GM19351 (cell line): Measurements from ENCODE around the gene SLC10A2.
"Not testable (repeated sequence)": the region's sequence is repeated elsewhere in the genome, so short reads cannot be mapped to it uniquely, and the experiment has no call there.

Source experiments
- ATAC-seq: cut with Tn5 transposase; IDR thresholded peaks from one replicate; pipeline ENCODE4 v1.9.1; 2021; ENCODE audit warnings: mild to moderate bottlenecking, moderate library complexity; ENCODE audit not compliant: unreplicated experiment

The SLC10A2 gene, protein sequence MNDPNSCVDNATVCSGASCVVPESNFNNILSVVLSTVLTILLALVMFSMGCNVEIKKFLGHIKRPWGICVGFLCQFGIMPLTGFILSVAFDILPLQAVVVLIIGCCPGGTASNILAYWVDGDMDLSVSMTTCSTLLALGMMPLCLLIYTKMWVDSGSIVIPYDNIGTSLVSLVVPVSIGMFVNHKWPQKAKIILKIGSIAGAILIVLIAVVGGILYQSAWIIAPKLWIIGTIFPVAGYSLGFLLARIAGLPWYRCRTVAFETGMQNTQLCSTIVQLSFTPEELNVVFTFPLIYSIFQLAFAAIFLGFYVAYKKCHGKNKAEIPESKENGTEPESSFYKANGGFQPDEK

DNA sequence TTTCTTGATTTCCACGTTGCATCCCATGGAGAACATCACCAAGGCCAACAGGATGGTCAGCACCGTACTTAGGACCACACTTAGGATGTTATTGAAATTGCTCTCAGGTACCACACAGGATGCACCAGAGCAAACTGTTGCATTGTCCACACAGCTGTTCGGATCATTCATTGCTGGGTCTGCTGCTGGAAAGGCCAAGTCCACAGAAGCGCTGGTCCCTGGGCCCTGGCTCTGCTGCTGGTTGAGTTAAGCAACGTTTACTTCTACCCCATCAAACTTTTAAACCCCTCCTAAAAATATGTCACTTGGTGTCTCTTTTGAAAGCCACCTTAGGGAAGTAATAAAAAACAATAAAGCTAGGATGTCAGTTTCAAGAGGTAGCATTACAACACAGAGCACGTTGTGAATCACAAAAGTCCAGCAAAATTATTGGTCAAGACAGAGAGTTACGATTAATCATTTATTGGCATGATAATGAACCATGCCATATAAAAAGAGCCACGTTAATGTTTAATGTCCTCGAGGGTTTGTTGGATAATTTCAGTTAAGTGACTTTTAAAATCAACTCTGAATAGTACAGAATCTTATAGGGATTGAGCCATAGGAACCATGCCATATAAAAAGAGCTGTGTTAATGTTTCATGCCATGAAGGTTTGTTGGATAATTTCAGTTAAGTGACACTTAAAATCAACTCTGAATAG, at the start of gene SLC10A2:
Gene SLC10A2 (minus strand): TSS at position 339 of the 702 bp plus-strand sequence. CDS start 168 bp downstream, at position 171.
- ATAC-seq: no peak

DNA sequence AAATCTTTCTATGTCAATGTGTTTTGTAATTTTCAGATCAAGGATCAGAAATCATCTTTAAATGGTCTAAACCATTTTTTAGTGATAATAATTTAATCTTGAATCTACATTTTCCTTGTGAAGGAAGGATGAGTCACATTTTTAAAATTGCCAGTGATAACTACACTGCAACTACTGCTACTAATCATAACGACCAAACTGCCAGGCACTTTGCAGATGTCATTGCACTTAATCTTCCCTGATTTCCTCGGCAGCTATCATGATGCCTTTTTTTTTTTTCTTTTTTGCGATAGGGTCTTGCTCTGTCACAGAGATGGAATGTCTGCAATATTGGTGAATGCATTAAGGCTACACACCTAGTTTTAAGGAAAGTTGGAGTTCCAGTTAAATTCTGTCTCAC, 41.4 kb upstream of the SLC10A2 start:
- no peak for ATAC-seq

DNA sequence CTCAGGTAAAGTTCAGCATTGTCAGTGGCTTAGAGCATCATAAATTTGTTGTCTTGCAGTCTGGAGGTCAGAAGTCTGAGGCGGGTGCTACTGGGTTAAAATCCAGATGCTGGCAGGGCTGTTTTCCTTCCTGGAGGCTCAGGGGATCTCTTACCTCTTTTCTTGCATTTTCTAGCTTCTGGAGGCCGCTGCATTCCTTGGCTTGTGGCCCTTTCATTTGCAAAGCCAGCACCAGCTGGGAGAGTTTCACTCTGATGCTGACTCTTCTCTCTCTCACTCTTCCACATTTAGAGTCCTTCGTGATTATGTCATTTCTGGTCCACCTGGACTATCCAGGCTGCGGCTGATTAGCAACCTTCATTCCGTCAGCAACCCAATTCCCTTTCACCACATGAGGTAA, 38.1 kb upstream of the SLC10A2 start:
- ATAC-seq: no peak

DNA sequence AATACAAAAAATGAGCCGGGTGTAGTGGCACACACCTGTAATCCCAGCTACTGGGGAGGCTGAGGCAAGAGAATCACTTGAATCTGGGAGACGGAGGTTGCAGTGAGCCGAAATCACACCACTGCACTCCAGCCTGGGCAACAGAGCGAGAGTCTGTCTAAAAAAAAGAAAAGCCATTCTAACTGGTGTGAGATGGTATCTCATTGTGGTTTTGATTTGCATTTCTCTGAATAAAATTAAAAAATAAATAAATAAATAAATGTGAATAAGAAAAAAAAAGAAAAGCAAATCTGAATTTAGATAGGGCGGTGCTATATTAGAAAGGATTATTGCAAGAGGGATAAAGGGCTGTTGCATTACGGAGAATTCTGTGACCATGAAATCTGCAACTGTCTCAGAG, 37.2 kb upstream of the SLC10A2 start:
- not testable (repeated sequence) for ATAC-seq

DNA sequence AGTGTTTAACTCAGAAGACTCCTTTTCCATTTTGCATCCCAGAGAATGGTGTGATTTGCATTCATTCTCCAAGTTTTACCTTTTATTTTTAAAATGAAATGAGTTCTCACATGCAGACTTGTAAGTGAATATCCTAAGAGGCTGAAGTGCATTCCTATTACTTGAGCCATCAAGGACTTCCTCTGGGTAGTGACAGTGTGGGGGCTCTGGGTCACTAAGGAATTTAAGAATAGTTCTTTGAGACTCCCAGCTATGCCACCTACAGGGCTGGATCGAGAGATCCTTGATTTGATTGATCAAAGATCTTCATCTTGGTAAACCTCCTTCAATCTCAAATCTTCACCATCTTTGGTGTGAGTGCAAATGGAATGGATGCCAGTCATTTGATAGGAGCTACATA, 36.3 kb upstream of the SLC10A2 start:
- no peak for ATAC-seq

DNA sequence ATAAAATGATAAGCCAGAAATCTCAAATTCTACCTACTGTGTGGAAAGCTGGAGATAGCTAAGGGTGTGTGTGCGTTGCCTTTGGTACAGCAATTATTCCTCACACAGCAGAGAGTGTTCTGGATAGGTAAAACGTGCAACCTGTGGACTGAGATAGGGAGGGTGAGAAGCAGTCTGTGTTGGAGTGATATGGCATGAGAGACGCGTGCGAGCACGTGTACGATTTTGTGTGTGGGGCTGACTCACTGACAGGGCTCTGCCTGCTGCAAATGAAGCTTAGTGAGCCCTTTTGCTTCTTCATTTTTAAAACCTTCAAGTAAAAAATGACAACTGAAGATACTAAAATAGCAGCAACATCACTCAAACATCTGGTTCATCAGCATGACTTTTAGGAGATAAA, 35.7 kb upstream of the SLC10A2 start:
- ATAC-seq: no peak

DNA sequence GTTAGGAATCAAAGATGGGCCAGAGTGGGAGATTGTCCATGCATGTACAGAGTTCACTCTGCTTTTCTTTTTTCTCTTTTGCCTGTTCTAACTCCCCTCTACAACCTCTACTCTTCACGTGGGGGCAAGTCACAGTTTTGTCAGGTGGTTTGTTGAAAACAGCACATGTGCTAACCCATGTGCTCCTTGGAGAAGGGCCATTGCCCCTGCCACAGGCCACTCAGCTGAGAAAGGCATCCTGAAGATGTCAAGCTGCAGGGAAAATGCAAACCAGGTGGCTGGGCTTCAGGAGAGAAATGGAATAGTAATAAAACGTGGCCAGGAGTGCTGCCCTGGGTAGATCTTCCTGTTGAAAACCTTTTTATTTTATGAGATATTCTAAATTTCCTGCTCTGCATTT, 35.3 kb upstream of the SLC10A2 start:
- ATAC-seq: no peak

DNA sequence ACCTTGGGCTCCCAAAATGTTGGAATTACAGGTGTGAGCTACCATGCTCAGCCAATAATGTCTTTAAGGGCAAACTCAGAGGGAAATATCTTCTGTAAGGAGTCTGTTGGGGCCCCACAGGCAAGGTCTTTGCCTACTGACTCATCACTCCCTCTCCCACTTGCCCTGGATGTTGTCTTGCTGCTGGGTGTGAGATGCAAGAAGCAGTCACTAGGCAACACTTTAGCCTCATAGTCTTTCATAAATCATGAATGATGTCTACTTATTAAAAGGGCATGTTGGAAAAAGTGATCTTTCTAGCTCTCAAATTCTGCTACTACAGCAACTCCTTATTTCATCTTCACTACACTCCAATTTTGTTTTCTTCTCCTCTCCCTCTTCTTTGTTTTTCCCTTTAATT, 34.6 kb upstream of the SLC10A2 start:
- ATAC-seq: no peak

DNA sequence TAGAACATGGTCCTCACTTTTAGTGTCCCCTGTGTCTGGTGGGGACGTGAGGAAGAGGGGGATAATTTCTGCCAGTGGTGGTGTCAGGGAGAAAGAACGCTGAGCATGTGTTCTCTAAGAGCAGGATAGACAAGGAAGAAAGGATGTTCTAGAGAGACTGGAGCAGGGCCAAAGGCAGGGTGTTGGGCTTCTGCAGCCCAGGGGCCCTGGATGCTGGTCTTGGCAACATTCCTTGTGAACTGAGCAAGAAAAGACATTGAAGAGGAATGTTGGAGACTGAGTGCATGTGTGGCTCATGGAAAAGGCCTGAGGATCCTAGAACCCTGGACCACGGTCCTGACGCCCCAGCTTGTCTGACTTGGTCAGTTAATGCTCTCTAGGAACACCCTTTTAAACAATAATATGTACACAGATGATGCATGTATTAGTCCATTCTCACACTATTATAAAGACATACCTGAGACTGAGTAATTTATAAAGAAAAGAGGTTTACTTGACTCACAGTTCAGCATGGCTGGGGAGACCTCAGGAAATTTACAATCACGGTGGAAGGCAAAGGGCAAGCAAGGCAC, 33.6 kb upstream of the SLC10A2 start:
- no peak for ATAC-seq

DNA sequence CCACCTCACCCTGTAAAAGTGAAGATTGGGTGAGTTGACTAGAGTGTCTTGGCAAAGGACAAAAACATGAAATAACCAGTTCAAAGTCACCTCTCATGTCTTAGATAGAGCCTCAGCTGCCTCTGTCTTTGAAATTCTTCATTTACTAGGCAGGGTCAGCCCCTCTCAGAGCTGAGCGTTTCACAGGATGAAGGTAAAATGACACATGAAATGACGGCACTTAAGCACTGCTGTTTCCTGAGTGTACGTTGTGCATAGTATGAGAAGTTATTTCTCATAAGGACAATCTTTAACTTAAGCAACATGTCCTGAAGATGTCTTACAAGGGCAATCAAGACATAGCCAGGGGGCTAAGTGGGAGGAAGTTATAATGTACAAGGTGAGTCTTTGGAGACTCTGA, 32.3 kb upstream of the SLC10A2 start:
- ATAC-seq: no peak

DNA sequence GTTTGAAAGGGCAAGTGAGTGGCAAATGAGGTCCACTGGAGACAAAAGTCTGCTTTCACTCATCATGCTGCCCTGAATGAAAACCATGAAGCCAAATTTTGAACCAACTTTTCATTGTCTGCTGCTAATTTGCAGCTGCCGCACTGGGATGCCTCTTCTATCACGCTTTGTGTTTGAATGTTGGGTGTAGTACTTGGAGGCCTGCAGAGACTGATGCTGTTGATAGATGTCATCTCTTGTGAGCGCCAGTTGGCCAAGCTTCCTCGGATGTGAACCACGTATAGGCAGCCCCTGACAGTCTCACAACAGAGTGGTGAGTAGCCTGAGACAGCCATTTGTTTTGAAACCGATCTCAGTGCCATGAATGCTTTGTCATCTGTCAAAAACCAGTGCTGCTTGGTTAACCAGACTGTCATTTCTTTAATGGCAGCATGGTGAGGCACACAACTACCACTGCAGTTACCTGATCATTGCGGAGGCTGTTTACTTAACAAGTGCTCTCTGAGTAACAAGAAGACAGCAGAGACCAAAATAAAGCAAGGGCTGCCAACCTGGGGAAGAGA, 31.2 kb upstream of the SLC10A2 start:
- ATAC-seq: no peak

DNA sequence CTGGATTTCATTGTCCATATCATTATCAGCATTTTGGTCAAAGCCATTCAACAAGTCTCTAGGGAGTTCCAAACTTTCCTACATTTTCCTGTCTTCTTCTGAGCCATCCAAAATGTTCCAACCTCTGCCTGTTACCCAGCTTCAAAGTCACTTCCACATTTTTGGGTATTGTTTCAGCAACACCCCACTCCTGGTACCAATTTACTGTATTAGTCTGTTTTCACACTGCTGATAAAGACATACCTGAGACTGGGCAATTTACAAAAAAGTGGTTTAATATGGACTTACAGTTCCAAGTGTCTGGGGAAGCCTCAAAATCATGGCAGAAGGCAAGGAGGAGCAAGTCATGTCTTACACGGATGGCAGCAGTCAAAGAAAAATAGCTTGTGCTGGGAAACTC, 27.4 kb upstream of the SLC10A2 start:
- ATAC-seq: not testable (repeated sequence)

DNA sequence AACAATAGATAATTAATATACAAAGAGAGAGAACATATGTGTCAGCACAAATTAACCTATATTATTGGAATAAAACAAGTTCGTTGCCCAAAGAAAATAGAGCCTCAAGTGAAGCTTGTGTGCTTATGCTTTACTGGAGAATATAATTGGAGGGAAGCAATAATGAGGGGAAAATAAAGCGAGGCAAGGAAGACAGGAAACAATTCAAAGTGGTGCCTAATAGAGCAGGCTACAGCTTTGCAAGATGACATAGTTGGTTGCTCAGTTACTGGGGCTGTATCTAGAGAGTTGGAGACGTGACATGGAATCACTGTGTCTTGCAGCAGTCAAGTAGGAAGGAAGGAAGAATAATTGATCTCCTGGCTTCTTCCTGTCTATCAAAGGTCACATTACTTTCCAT, 21.1 kb upstream of the SLC10A2 start:
- ATAC-seq: no peak

DNA sequence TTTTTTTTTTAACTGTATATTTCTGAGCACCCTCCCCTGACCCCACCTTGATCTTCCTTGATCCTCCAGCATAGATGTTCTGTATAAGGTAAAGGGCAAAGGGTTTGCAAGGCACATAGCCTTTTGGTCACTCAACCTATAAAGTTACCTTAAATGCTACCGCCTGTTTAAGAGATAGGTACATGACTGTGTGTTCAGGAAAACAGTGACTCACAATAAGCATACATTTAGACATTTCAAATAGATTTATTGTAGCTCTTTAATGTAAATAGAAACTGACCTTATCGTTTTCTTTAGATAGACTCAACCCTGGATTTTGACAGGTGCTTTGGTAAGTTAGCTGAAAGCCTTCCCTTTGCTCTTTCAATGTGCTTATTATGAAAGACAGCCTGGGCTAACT, 15.2 kb upstream of the SLC10A2 start:
- ATAC-seq: no peak

DNA sequence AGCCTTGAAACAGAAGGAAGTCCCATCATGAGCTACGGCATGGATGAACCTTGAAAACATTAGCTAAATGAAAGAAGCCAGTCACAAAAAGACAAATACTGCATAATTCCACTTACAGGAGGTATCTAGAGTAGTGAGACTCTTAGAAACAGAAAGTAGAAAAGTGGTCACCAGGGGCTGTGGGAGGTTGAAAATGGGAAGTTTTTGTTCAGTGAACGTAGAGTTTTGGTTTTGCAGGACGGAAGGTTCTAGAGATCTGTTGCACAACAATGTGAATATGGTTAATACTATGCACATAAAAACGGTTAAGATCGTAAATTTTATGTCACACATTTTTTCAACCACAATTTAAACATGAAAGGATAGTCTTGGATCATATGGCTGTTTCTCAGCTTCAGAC, 11.9 kb upstream of the SLC10A2 start:
- peak; percentile 97 for ATAC-seq

DNA sequence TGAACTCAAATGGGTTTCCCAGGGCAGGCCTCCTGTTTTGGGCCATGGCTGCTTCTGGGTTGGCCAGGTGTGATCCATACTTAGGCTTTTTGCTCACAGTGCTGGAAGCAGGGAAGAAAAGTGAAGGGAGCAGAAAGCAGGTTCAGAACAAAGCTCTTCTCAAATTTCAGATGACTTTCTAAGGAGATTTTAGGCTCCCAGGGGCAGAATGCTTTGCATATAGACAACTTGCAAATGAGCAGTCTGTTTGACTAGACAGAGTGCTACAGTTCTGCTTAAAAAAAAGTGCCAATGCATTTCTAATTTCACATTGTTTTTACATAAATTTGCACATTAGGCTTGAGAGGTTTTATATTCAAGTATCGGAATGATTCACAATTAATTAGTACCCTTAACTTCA, 2.6 kb upstream of the SLC10A2 start:
- no peak for ATAC-seq

DNA sequence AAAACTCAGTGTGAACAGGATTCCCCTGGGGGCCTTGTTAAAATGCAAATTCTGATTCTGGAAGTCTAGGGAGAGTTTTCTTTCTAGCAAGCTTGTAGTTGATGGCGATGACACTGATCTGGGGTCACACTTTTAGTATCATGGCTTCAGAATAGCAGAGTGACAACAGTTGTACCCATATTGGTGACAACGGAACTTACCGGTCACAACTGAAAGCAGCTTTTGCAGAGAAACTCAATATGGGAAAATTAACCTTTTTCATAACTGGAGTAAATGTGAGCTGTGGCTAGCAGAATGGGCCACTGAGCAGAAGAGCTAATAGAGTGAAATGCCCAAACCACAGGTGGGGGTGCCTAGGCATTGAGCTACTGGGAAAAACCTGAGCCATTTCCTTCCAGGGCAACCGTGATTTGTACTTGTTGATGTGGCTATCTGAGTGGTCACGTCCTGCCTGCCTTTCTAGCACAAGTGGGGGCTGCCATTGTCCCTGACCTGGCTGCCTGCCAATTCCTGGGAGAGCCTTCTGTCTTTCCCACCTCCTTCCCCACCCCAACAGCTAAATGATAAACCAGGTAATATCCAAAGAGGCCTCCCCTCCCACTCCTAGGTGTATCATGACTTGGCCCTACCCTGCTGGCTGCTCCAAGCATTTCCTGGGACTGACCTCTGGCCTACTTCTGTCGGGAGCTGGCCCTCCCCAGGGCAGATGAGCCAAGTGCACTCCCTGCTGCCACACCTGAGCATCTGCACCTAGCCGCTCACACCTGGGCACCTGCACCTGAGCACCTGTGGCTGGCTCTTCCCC, 1.7 kb upstream of the SLC10A2 start:
- peak; percentile 72 for ATAC-seq

DNA sequence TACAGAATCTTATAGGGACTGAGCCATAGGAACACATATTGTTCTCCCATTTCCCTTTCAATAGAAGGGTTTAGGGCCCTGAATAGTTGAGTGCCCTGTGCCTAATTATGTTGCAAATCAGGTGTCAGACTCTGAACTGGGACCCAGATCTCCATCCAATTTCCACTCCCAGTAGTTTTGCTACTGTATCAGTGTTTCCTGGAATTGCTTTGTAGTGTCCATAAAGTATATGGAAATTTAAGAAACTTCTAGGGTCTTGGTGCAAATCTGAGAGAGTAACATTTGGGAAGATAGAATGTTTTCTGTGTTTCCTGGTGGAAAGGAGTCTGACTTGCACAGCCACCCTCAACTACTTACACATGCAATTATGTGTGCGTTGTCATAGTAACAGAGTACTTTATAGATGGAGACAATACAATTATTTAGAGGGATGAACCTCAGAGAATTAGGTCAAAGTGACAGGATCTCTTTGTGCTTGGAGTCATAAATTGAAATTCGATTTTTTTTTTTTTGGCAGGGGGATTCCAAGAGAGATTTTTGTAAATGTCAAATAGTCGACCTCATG, 646 bp upstream of the SLC10A2 start:
- no peak for ATAC-seq

DNA sequence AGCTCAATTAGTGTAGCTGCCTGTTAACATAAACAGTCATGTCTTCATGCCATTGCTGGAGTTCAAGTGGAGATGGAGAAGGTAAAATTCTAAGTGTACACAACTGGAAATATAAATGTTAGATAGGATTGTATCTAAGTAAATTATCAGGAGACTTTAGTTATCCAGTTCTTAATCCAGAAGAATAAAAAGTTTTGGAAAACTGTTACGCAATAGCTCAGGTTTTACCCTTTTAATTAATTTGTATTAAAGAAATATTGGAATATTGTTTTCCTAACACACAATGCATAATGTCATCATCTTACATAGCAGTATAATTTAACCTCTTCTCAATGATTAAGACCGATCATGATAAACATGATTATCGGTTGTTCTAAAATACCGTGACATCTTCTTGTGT, 2.8 kb downstream of the SLC10A2 start:
- no peak for ATAC-seq

DNA sequence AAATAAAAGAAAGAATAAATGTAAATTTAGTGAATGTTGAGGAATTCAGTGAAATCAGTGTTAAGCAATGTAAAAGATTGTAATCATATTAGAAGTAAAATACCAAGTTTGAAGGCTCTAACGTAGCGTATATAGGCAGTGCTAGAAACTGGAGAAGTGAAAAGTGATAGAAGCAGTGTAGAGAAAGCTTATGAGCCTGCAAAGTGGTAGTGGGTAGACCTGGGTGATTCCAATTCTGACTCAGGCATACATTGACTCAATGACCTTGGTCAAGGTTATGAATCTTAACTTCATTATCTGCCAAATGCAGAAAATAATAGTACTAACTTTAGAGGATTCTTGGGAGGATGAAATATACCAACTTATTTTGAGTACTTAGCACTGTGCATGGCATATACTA, 4.1 kb downstream of the SLC10A2 start:
- no peak for ATAC-seq

DNA sequence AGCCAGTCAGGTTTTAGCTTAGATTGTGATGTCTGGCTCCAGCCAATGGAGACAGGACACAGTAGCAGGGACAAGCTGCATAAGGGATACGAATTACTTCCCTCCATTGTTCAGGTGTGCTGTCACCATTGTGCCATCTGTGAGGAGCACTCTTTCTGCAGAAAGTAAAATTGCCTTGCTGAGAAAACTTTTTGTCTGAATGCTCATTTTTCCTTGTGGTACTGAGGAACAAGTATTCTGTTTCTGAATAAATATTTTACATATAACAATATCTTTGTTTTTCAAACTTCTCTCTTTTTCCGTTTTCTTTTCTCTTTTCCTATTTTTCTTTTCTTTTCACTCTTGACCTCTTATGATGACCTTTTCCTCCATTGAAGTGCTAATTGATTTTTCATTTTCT, 10.2 kb downstream of the SLC10A2 start:
- no peak for ATAC-seq
